HL-60 (cell line): ENCODE data around the gene SMG6.
"Not testable (repeated sequence)": the region's sequence is repeated elsewhere in the genome, so short reads cannot be mapped to it uniquely, and the experiment has no call there.

ENCODE experiments used
- DNase-seq, 2 experiments: peaks; one replicate each; pipeline ENCODE4 v3.0.0-alpha.2; 2010 to 2020; ENCODE audit warnings: low read depth in 1 of 2, low spot score in 1 of 2
- H3K27ac ChIP-seq: fragments of 250-450 bp; sonication (Bioruptor Pico); replicated peaks from 2 replicates; pipeline ENCODE4 v1.5.1; 2020; ENCODE audit warnings: mild to moderate bottlenecking, moderate library complexity
- H3K27me3 ChIP-seq: fragments of 250-450 bp; sonication (Bioruptor Pico); 2 replicates; pipeline ENCODE4 v1.5.1; 2021; ENCODE audit warnings: mild to moderate bottlenecking, moderate library complexity; ENCODE audit not compliant: insufficient read depth, poor library complexity, severe bottlenecking
- H3K4me3 ChIP-seq: replicated peaks from 2 replicates; pipeline ENCODE4 v1.5.1; 2011; ENCODE audit warnings: mild to moderate bottlenecking, control low read depth, low read length; ENCODE audit not compliant: insufficient read depth
- GABPA ChIP-seq: IDR thresholded peaks from 2 replicates; pipeline ENCODE4 v1.6.1; 2012; ENCODE audit warnings: low read depth
- POLR2AphosphoS5 ChIP-seq: IDR thresholded peaks from 2 replicates; pipeline ENCODE4 v1.6.1; 2012; ENCODE audit warnings: low read depth
- SPI1 ChIP-seq: IDR thresholded peaks from 2 replicates; pipeline ENCODE4 v1.6.1; 2012; ENCODE audit warnings: low read depth, mild to moderate bottlenecking, borderline replicate concordance
- TF ChIP-seq, protein P1 (sequence below): IDR thresholded peaks from 2 replicates; pipeline ENCODE4 v1.6.1; 2012; ENCODE audit warnings: low read depth; ENCODE audit not compliant: insufficient replicate concordance
- TF ChIP-seq, protein P2 (sequence below): IDR thresholded peaks from one replicate; pipeline ENCODE4 v1.5.1; 2011; ENCODE audit warnings: low read length, control low read depth, inconsistent platforms; ENCODE audit not compliant: insufficient read depth

The SMG6 gene

GRCh38 chr17:2202302-2202995, 101.1 kb downstream of the SMG6 start:
- TF ChIP-seq, protein P1, sequence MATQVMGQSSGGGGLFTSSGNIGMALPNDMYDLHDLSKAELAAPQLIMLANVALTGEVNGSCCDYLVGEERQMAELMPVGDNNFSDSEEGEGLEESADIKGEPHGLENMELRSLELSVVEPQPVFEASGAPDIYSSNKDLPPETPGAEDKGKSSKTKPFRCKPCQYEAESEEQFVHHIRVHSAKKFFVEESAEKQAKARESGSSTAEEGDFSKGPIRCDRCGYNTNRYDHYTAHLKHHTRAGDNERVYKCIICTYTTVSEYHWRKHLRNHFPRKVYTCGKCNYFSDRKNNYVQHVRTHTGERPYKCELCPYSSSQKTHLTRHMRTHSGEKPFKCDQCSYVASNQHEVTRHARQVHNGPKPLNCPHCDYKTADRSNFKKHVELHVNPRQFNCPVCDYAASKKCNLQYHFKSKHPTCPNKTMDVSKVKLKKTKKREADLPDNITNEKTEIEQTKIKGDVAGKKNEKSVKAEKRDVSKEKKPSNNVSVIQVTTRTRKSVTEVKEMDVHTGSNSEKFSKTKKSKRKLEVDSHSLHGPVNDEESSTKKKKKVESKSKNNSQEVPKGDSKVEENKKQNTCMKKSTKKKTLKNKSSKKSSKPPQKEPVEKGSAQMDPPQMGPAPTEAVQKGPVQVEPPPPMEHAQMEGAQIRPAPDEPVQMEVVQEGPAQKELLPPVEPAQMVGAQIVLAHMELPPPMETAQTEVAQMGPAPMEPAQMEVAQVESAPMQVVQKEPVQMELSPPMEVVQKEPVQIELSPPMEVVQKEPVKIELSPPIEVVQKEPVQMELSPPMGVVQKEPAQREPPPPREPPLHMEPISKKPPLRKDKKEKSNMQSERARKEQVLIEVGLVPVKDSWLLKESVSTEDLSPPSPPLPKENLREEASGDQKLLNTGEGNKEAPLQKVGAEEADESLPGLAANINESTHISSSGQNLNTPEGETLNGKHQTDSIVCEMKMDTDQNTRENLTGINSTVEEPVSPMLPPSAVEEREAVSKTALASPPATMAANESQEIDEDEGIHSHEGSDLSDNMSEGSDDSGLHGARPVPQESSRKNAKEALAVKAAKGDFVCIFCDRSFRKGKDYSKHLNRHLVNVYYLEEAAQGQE = no peak
- no peak for TF ChIP-seq GABPA
- TF ChIP-seq SPI1 = no peak
- TF ChIP-seq, protein P2, sequence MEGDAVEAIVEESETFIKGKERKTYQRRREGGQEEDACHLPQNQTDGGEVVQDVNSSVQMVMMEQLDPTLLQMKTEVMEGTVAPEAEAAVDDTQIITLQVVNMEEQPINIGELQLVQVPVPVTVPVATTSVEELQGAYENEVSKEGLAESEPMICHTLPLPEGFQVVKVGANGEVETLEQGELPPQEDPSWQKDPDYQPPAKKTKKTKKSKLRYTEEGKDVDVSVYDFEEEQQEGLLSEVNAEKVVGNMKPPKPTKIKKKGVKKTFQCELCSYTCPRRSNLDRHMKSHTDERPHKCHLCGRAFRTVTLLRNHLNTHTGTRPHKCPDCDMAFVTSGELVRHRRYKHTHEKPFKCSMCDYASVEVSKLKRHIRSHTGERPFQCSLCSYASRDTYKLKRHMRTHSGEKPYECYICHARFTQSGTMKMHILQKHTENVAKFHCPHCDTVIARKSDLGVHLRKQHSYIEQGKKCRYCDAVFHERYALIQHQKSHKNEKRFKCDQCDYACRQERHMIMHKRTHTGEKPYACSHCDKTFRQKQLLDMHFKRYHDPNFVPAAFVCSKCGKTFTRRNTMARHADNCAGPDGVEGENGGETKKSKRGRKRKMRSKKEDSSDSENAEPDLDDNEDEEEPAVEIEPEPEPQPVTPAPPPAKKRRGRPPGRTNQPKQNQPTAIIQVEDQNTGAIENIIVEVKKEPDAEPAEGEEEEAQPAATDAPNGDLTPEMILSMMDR = no peak
- TF ChIP-seq POLR2AphosphoS5 = no peak
- no peak overlapping the region for H3K27ac ChIP-seq
- no peak for DNase-seq
- H3K4me3 ChIP-seq = no peak overlapping the region
- H3K27me3 ChIP-seq = no peaks in the 10 kb centered on the region

GRCh38 chr17:2199386-2199785, 104.2 kb downstream of the SMG6 start:
- not testable (repeated sequence) for H3K27ac ChIP-seq, H3K4me3 ChIP-seq, DNase-seq

GRCh38 chr17:2198927-2199326, 104.7 kb downstream of the SMG6 start:
- Histone ChIP-seq H3K27ac (no peak overlapping the region), H3K4me3 (no peak overlapping the region), H3K27me3 (no peaks in the 10 kb centered on the region)
- no peak for DNase-seq
- TF ChIP-seq, protein P2 = no peak
- TF ChIP-seq, protein P1 = no peak
- no peak for TF ChIP-seq SPI1
- TF ChIP-seq POLR2AphosphoS5 = no peak
- no peak for TF ChIP-seq GABPA

More at GRCh38 chr17:2199386-2199785, 104.2 kb downstream of the SMG6 start:
- not testable (repeated sequence) for H3K27me3 ChIP-seq

- Histone ChIP-seq H3K27ac (no peak overlapping the region), H3K27me3 (no peaks in the 10 kb centered on the region), H3K4me3 (no peak overlapping the region)
- DNase-seq = no peak
- TF ChIP-seq SPI1 (no peak), GABPA (no peak), POLR2AphosphoS5 (no peak)
- TF ChIP-seq, protein P2 = no peak
- TF ChIP-seq, protein P1 = no peak
These were observed 106.3 kb downstream of the SMG6 start for GRCh38 chr17:2197271-2197670.
